Measurements from ENCODE around the gene CPB2.

DNA sequence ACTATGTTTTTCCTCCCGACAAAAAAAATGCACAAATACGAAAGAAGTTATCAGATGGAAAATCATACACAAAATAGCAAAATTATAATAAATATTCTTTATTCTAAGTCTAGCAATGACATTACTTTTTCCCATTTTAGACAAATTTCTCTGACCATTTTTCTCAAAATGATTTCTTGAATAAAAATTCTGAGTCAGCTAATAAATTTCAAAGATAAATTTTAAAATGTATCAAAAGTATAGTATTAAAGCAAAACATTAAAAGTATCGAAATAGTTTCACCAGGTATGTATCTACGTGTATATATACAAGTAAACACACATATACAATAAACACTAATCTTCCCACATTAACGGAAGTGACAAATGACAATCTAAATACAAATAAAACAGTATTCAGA lies 61.2 kb downstream of the CPB2 start:
- TF ChIP-seq, protein P1, sequence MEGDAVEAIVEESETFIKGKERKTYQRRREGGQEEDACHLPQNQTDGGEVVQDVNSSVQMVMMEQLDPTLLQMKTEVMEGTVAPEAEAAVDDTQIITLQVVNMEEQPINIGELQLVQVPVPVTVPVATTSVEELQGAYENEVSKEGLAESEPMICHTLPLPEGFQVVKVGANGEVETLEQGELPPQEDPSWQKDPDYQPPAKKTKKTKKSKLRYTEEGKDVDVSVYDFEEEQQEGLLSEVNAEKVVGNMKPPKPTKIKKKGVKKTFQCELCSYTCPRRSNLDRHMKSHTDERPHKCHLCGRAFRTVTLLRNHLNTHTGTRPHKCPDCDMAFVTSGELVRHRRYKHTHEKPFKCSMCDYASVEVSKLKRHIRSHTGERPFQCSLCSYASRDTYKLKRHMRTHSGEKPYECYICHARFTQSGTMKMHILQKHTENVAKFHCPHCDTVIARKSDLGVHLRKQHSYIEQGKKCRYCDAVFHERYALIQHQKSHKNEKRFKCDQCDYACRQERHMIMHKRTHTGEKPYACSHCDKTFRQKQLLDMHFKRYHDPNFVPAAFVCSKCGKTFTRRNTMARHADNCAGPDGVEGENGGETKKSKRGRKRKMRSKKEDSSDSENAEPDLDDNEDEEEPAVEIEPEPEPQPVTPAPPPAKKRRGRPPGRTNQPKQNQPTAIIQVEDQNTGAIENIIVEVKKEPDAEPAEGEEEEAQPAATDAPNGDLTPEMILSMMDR (IDR thresholded peaks at IDR 0.05; ENCODE audit: low read length) = no peak
- no peak for TF ChIP-seq EZH2 (IDR thresholded peaks at IDR 0.05; ENCODE audit: borderline replicate concordance, low read length)

All from OCI-LY1 (cell line).